HG02610 (cell line): ENCODE results near the gene RAB2B.
A peak's percentile ranks its signal among the peaks of the same experiment; 100 is the strongest.

Source experiments
- ATAC-seq: cut with Tn5 transposase; IDR thresholded peaks from one replicate; pipeline ENCODE4 v1.9.1; 2021; ENCODE audit warnings: mild to moderate bottlenecking, moderate library complexity; ENCODE audit not compliant: unreplicated experiment

Gene RAB2B

GRCh38 chr14:21476925-21477681 is at the start of gene RAB2B, which contains the start of gene TOX4:
RAB2B (minus strand) TSS chr14:21476959; CDS start chr14:21476872, 87 bp downstream.
TOX4 (plus strand) TSS chr14:21477195; CDS start chr14:21477279, 84 bp downstream.
- ATAC-seq: peak; percentile 99

GRCh38 chr14:21525962-21526671 is 49.4 kb upstream of the RAB2B start, which contains the start of gene SALL2:
SALL2 (minus strand) TSS chr14:21526346; CDS start chr14:21526127, 219 bp downstream.
- ATAC-seq: no peak

GRCh38 chr14:21525571-21525961 is 48.8 kb upstream of the RAB2B start:
- no peak for ATAC-seq

GRCh38 chr14:21524575-21525490 is 48.1 kb upstream of the RAB2B start:
- ATAC-seq: no peak

- no peak for ATAC-seq
Observed at GRCh38 chr14:21523203-21523602, 46.4 kb upstream of the RAB2B start.

- ATAC-seq: no peak
Observed at GRCh38 chr14:21521501-21521900, 44.7 kb upstream of the RAB2B start.

GRCh38 chr14:21520767-21521166 is 44.0 kb upstream of the RAB2B start:
- ATAC-seq: no peak

GRCh38 chr14:21518725-21519124 is 42.0 kb upstream of the RAB2B start:
- no peak for ATAC-seq

- no peak for ATAC-seq
Observed at GRCh38 chr14:21514341-21514740, 37.6 kb upstream of the RAB2B start.

GRCh38 chr14:21510735-21511657 is 34.2 kb upstream of the RAB2B start, which contains the start of gene METTL3:
METTL3 (minus strand) TSS chr14:21511340; CDS start chr14:21511223, 117 bp downstream.
- peak; percentile 98 for ATAC-seq

GRCh38 chr14:21509432-21510143 is 32.8 kb upstream of the RAB2B start:
- no peak for ATAC-seq

- no peak for ATAC-seq
Observed at GRCh38 chr14:21506557-21506956, 29.8 kb upstream of the RAB2B start.

- ATAC-seq: peak; percentile 86
Observed at GRCh38 chr14:21505012-21505553, 28.3 kb upstream of the RAB2B start.

GRCh38 chr14:21503376-21503775 is 26.6 kb upstream of the RAB2B start:
- no peak for ATAC-seq

GRCh38 chr14:21501568-21501967 is 24.8 kb upstream of the RAB2B start:
- ATAC-seq: no peak

- no peak for ATAC-seq
Observed at GRCh38 chr14:21498540-21499526, 22.1 kb upstream of the RAB2B start.

GRCh38 chr14:21496453-21496852 is 19.7 kb upstream of the RAB2B start:
- no peak for ATAC-seq
